H1 (cell line): ENCODE measurements around the gene MEDAG. TPM values are rescaled to one million over a fixed set of nuclear protein-coding genes. Genes with fewer than 3 reads are reported as not detected.

ENCODE experiments used
- CTCF ChIA-PET: fragments of 300-600 bp; sonication (Branson Sonifier 250); formaldehyde crosslinking; loops from one replicate; lab custom pipeline; 2021; ENCODE audit not compliant: partially characterized antibody; lab: Charles Lee
- POLR2A ChIA-PET: fragments of 300-600 bp; sonication (Branson Sonifier 250); formaldehyde crosslinking; loops from one replicate; lab custom pipeline; 2021; ENCODE audit warnings: inconsistent platforms; ENCODE audit not compliant: partially characterized antibody; lab: Charles Lee
- DNase-seq, 2 experiments: peaks; one replicate each; pipeline versions ENCODE4 v3.0.0 to v3.0.0-alpha.2; 2010 to 2022; ENCODE audit warnings: low spot score in 2 of 2, low read depth in 1 of 2, mixed read lengths in 1 of 2
- FAIRE-seq: peaks from 2 replicates; lab custom pipeline; 2011; peaks lifted over from hg19 to GRCh38; lab: Jason Lieb, UNC
- H2AFZ ChIP-seq: 2 replicates; pipeline ENCODE4 v1.8.1; 2012; ENCODE audit warnings: low read length, inconsistent platforms
- H2AK5ac ChIP-seq: 2 replicates; pipeline ENCODE4 v1.6.1; 2013; ENCODE audit warnings: low read depth, low read length
- H2BK120ac ChIP-seq: replicated peaks from 2 replicates; pipeline ENCODE3; 2013; ENCODE audit warnings: low read depth, low read length, inconsistent platforms
- H2BK12ac ChIP-seq: 2 replicates; pipeline ENCODE4 v1.6.1; 2013; ENCODE audit warnings: low read depth, low read length
- H2BK15ac ChIP-seq: 2 replicates; pipeline ENCODE4 v1.6.1; 2013; ENCODE audit warnings: low read length
- H2BK20ac ChIP-seq: 2 replicates; pipeline ENCODE4 v1.6.1; 2013; ENCODE audit warnings: low read length
- H2BK5ac ChIP-seq: 2 replicates; pipeline ENCODE4 v1.6.1; 2013; ENCODE audit warnings: low read depth, low read length
- H3K14ac ChIP-seq: 2 replicates; pipeline ENCODE4 v1.6.1; 2013; ENCODE audit warnings: inconsistent platforms; ENCODE audit not compliant: insufficient read length
- H3K18ac ChIP-seq: 2 replicates; pipeline ENCODE4 v1.6.1; 2013; ENCODE audit warnings: low read length; ENCODE audit errors: extremely low read depth
- H3K23ac ChIP-seq: 2 replicates; pipeline ENCODE4 v1.6.1; 2013; ENCODE audit warnings: inconsistent platforms; ENCODE audit not compliant: insufficient read length
- H3K23me2 ChIP-seq: 2 replicates; pipeline ENCODE4 v1.6.1; 2013; ENCODE audit warnings: low read depth, low read length
- H3K27ac ChIP-seq: 2 replicates; pipeline ENCODE4 v1.6.1; 2011; ENCODE audit warnings: low read depth, low read length, inconsistent platforms
- H3K27me3 ChIP-seq, 4 experiments: replicated peaks in 1 of 4; 1 replicate in 1 of 4; 2 replicates in 3 of 4; pipeline versions ENCODE4 v1.6.1 to v1.8.1; 2011 to 2013; ENCODE audit warnings: low read length in 3 of 4, mild to moderate bottlenecking in 3 of 4, inconsistent platforms in 2 of 4, mixed read lengths in 2 of 4, moderate library complexity in 1 of 4; ENCODE audit not compliant: control insufficient read depth in 3 of 4, insufficient read depth in 3 of 4; ENCODE audit errors: extremely low read depth in 1 of 4
- H3K36me3 ChIP-seq, 4 experiments: 2 replicates each; pipeline versions ENCODE4 v1.6.1 to v1.8.1; 2011 to 2013; ENCODE audit warnings: mild to moderate bottlenecking in 4 of 4, low read length in 3 of 4, moderate library complexity in 2 of 4, control low read depth in 1 of 4, inconsistent platforms in 1 of 4; ENCODE audit not compliant: insufficient read depth in 4 of 4, control insufficient read depth in 2 of 4
- H3K4ac ChIP-seq: replicated peaks from 2 replicates; pipeline ENCODE3; 2013; ENCODE audit warnings: low read length, low read depth, mixed read lengths, inconsistent platforms; ENCODE audit not compliant: insufficient read length
- H3K4me1 ChIP-seq, 4 experiments: replicated peaks in 1 of 4; 1 replicate in 1 of 4; 2 replicates in 3 of 4; pipeline versions ENCODE4 v1.6.1 to v1.8.1; 2011 to 2013; ENCODE audit warnings: low read length in 3 of 4, inconsistent platforms in 2 of 4, mixed read lengths in 1 of 4; ENCODE audit not compliant: insufficient read depth in 4 of 4, control insufficient read depth in 3 of 4
- H3K4me2 ChIP-seq, 2 experiments: 2 replicates each; pipeline versions ENCODE4 v1.6.1 to v1.8.1; 2011 to 2013; ENCODE audit warnings: low read depth in 2 of 2, low read length in 2 of 2, control low read depth in 1 of 2, inconsistent platforms in 1 of 2, mild to moderate bottlenecking in 1 of 2; ENCODE audit not compliant: insufficient read depth in 1 of 2
- H3K4me3 ChIP-seq, 4 experiments: fragments of 200-600, 300-600 bp in 1 of 4; sonication (generic), shearing (Covaris generic), sonication (Bioruptor Twin) in 1 of 4; 2 replicates each; pipeline versions ENCODE4 v1.5.1 to v1.8.1; 2011 to 2016; ENCODE audit warnings: low read length in 4 of 4, low read depth in 3 of 4, control low read depth in 2 of 4, inconsistent platforms in 2 of 4, mild to moderate bottlenecking in 2 of 4, mixed read lengths in 1 of 4, moderate library complexity in 1 of 4; ENCODE audit not compliant: insufficient read depth in 2 of 4; ENCODE audit errors: extremely low read depth in 1 of 4
- H3K56ac ChIP-seq: replicated peaks from 2 replicates; pipeline ENCODE3; 2013; ENCODE audit warnings: low read depth, mild to moderate bottlenecking, mixed read lengths, low read length, inconsistent platforms; ENCODE audit not compliant: insufficient read length
- H3K79me1 ChIP-seq: 2 replicates; pipeline ENCODE4 v1.6.1; 2013; ENCODE audit warnings: low read depth, low read length, control low read depth
- H3K79me2 ChIP-seq, 2 experiments: 2 replicates each; pipeline versions ENCODE4 v1.6.1 to v1.8.1; 2012 to 2013; ENCODE audit warnings: low read length in 2 of 2, mild to moderate bottlenecking in 2 of 2, inconsistent platforms in 1 of 2; ENCODE audit not compliant: insufficient read depth in 2 of 2, control insufficient read depth in 1 of 2
- H3K9ac ChIP-seq, 4 experiments: replicated peaks in 1 of 4; 1 replicate in 1 of 4; 2 replicates in 3 of 4; pipeline versions ENCODE4 v1.6.1 to v1.8.1; 2011 to 2013; ENCODE audit warnings: low read depth in 3 of 4, low read length in 3 of 4, control low read depth in 2 of 4, mild to moderate bottlenecking in 2 of 4, moderate library complexity in 2 of 4, inconsistent platforms in 1 of 4; ENCODE audit errors: extremely low read depth in 1 of 4
- H3K9me3 ChIP-seq, 2 experiments: 2 replicates each; pipeline versions ENCODE4 v1.6.1 to v1.8.1; 2012 to 2013; ENCODE audit warnings: mild to moderate bottlenecking in 2 of 2, moderate library complexity in 2 of 2, control low read depth in 1 of 2, inconsistent platforms in 1 of 2, low read depth in 1 of 2, low read length in 1 of 2, mixed read lengths in 1 of 2; ENCODE audit not compliant: insufficient read depth in 2 of 2
- H4K20me1 ChIP-seq, 2 experiments: replicated peaks in 1 of 2; 2 replicates each; pipeline versions ENCODE3 to v1.8.1; 2011 to 2013; ENCODE audit warnings: inconsistent platforms in 2 of 2, low read length in 2 of 2, mild to moderate bottlenecking in 1 of 2; ENCODE audit not compliant: insufficient read depth in 2 of 2, control insufficient read depth in 1 of 2
- H4K5ac ChIP-seq: 2 replicates; pipeline ENCODE4 v1.6.1; 2013; ENCODE audit warnings: low read length, low read depth, mixed read lengths, inconsistent platforms; ENCODE audit not compliant: insufficient read length
- H4K8ac ChIP-seq: 2 replicates; pipeline ENCODE4 v1.8.0; 2013; ENCODE audit warnings: mild to moderate bottlenecking, moderate library complexity, low read length, inconsistent platforms; ENCODE audit not compliant: insufficient read depth; ENCODE audit errors: extremely low read depth
- H4K91ac ChIP-seq: replicated peaks from 2 replicates; pipeline ENCODE3; 2013; ENCODE audit warnings: low read length, mixed read lengths, inconsistent platforms; ENCODE audit not compliant: insufficient read length
- FOSL1 ChIP-seq: IDR thresholded peaks from 2 replicates; pipeline ENCODE4 v1.6.1; 2011; ENCODE audit warnings: mild to moderate bottlenecking, low read depth, low read length, moderate library complexity; ENCODE audit not compliant: insufficient read depth
- GABPA ChIP-seq: IDR thresholded peaks from 2 replicates; pipeline ENCODE4 v1.6.1; 2011; ENCODE audit warnings: mild to moderate bottlenecking, low read length, moderate library complexity, borderline replicate concordance; ENCODE audit not compliant: insufficient read depth
- JUND ChIP-seq: IDR thresholded peaks from 2 replicates; pipeline ENCODE4 v1.6.1; 2011; ENCODE audit warnings: mild to moderate bottlenecking, improper control_type of control experiment, low read length
- MAFK ChIP-seq: IDR thresholded peaks from 2 replicates; pipeline ENCODE4 v1.6.1; 2012; ENCODE audit warnings: low read depth, mild to moderate bottlenecking, improper control_type of control experiment, low read length
- POU5F1 ChIP-seq: IDR thresholded peaks from 2 replicates; pipeline ENCODE4 v1.6.1; 2011; ENCODE audit warnings: low read depth, mild to moderate bottlenecking, low read length, moderate library complexity
- RNF2 ChIP-seq: fragments of 200-900, 300-1000 bp; sonication (generic); IDR thresholded peaks from 2 replicates; pipeline ENCODE4 v1.7.1; 2016; ENCODE audit warnings: borderline replicate concordance, low read depth, mild to moderate bottlenecking, antibody characterized with exemption, low read length; ENCODE audit not compliant: poor library complexity, severe bottlenecking; ENCODE audit errors: missing control alignments
- WGBS, 2 experiments: shearing (Covaris generic) in 1 of 2; methylation state at CpG; one replicate each; pipeline versions ENCODE4 v1.1.6 to v1.1.7; 2013 to 2015; ENCODE audit warnings: low lambda C conversion rate in 2 of 2, mixed read lengths in 2 of 2, inconsistent platforms in 1 of 2, low coverage in 1 of 2, missing lambda C conversion rate in 1 of 2; ENCODE audit not compliant: insufficient replicate concordance in 2 of 2, insufficient coverage in 1 of 2, insufficient read length in 1 of 2; ENCODE audit errors: extremely low coverage in 1 of 2, missing lambda C conversion rate in 1 of 2; 5-methylcytosine and 5-hydroxymethylcytosine counted together
- polyA plus RNA-seq, 7 experiments: library from polyadenylated mRNA; depleted of rRNA in 3 of 7; stranded (reverse) in 5 of 7; unstranded in 2 of 7; fragments of >200 nt in 5 of 7; fragments of 200-250 nt in 2 of 7; gene quantifications; 1 replicate in 5 of 7; 2 replicates in 1 of 7; 4 replicates in 1 of 7; pipeline versions ENCODE4 v1.2.1 to v1.2.3, GENCODE V29; 2011 to 2013; ENCODE audit warnings: missing spikeins in 2 of 7, mixed read lengths in 2 of 7
- total RNA-seq: library from RNA; stranded (reverse); fragmentation: NEBNext Ultra II Directional; extraction: Animal tissue kit (Norgen Biotek cat#: 25700); gene quantifications from 2 replicates; pipeline ENCODE4 v1.2.1, GENCODE V29; 2021

MEDAG gene
- total and polyA plus RNA-seq, 2 of the 8 experiments (the other 6 are each of a cell fraction or from before 2014, with no cell fraction given): 2.1 to 3.1 TPM

GRCh38 chr13:30923418-30923817 is 17.3 kb downstream of the MEDAG start:
- no peak overlapping the region for H2BK15ac ChIP-seq
- no peaks in the 10 kb centered on the region for H3K79me2 ChIP-seq
- H3K27me3 ChIP-seq: no peaks in the 10 kb centered on the region
- no peak overlapping the region for H2BK12ac ChIP-seq
- no peak overlapping the region for H3K18ac ChIP-seq
- no peaks in the 10 kb centered on the region for H3K9me3 ChIP-seq
- no peak for DNase-seq
- no peak for FAIRE-seq
- no peak overlapping the region for H2BK5ac ChIP-seq
- H4K20me1 ChIP-seq: no peaks in the 10 kb centered on the region
- no peak overlapping the region for H3K56ac ChIP-seq
- H3K27ac ChIP-seq: no peak overlapping the region
- POLR2A ChIA-PET: no interaction called here
- no peak overlapping the region for H3K4me3 ChIP-seq
- no peak overlapping the region for H3K9ac ChIP-seq
- WGBS, 2 experiments: 100% methylated on average over 1 of the region's 1 CpG; no CpG with 5 or more reads in 1 of the 2 experiments
- no peak overlapping the region for H2BK120ac ChIP-seq
- H3K36me3 ChIP-seq: no peaks in the 10 kb centered on the region
- H3K23me2 ChIP-seq: no peaks in the 10 kb centered on the region
- no peak overlapping the region for H3K4ac ChIP-seq
- no peak overlapping the region for H4K8ac ChIP-seq
- H2AK5ac ChIP-seq: no peak overlapping the region
- no peak for TF ChIP-seq GABPA
- no peak for TF ChIP-seq POU5F1
- no peak for TF ChIP-seq FOSL1
- TF ChIP-seq JUND: no peak
- no peak for TF ChIP-seq RNF2
- no peak for TF ChIP-seq MAFK
- TF ChIP-seq, all 59 proteins: peak for 0
- Histone ChIP-seq H3K4me1 (no peaks in the 10 kb centered on the region), H3K23ac (no peak overlapping the region), H4K91ac (no peak overlapping the region), H4K5ac (no peak overlapping the region), H2BK20ac (no peak overlapping the region), H3K79me1 (no peaks in the 10 kb centered on the region), H3K14ac (no peak overlapping the region), H3K4me2 (no peak overlapping the region), H2AFZ (no peak overlapping the region)
- CTCF ChIA-PET: interaction anchor here (1.0 to 4.9 kb wide), 2 partner anchors 10 to 129 kb away, joined by 3 to 22 read pairs; partner anchors contain the start of gene TEX26
